Endothelial cell of umbilical vein (primary cell): ENCODE results near the gene LRFN3. TPM values are rescaled to one million over a fixed set of nuclear protein-coding genes. Genes with fewer than 3 reads are reported as not detected.

ENCODE experiments used
- BruUV-seq: library from RNA; stranded (reverse); fragments of 400-500 nt; replicated peaks from 2 replicates; lab custom pipeline; 2021; lab: Mats Ljungman, UMichigan
- CTCF ChIA-PET: fragments of 300-600, 350-600 bp; sonication (Branson Sonifier 250); formaldehyde crosslinking; loops from one replicate; lab custom pipeline; 2021; ENCODE audit warnings: antibody characterized with exemption, inconsistent platforms; lab: Charles Lee
- POLR2A ChIA-PET: fragments of 300-600, 350-600 bp; sonication (Branson Sonifier 250); formaldehyde crosslinking; loops from one replicate; lab custom pipeline; 2021; ENCODE audit warnings: antibody characterized with exemption, inconsistent platforms; lab: Charles Lee
- DNase-seq: peaks from one replicate; pipeline ENCODE4 v3.0.0-alpha.2; 2011; ENCODE audit warnings: low read depth, low spot score
- FAIRE-seq: peaks from 2 replicates; lab custom pipeline; 2011; peaks lifted over from hg19 to GRCh38; lab: Jason Lieb, UNC
- H2AFZ ChIP-seq: 2 replicates; pipeline ENCODE4 v1.6.0; 2012; ENCODE audit warnings: low read depth, low read length, control low read depth, inconsistent platforms
- H3K27ac ChIP-seq: 2 replicates; pipeline ENCODE4 v1.5.1; 2011; ENCODE audit warnings: low read depth, mild to moderate bottlenecking, control low read depth, low read length, moderate library complexity; ENCODE audit not compliant: insufficient read depth
- H3K27me3 ChIP-seq, 2 experiments: 2 replicates each; pipeline versions ENCODE4 v1.6.0 to v1.6.1; 2011; ENCODE audit warnings: low read length in 2 of 2, mixed read lengths in 1 of 2; ENCODE audit not compliant: control insufficient read depth in 2 of 2, insufficient read depth in 2 of 2
- H3K36me3 ChIP-seq, 2 experiments: 2 replicates in 1 of 2; 3 replicates in 1 of 2; pipeline ENCODE4 v1.5.1; 2011; ENCODE audit warnings: low read length in 2 of 2, mild to moderate bottlenecking in 1 of 2, moderate library complexity in 1 of 2; ENCODE audit not compliant: control insufficient read depth in 2 of 2, insufficient read depth in 2 of 2; ENCODE audit errors: extremely low read depth in 1 of 2
- H3K4me1 ChIP-seq: 3 replicates; pipeline ENCODE4 v1.5.1; 2011; ENCODE audit warnings: mild to moderate bottlenecking, low read length; ENCODE audit not compliant: control insufficient read depth, insufficient read depth; ENCODE audit errors: extremely low read depth
- H3K4me2 ChIP-seq: 2 replicates; pipeline ENCODE4 v1.6.1; 2011; ENCODE audit warnings: low read length, control low read depth, mixed read lengths; ENCODE audit not compliant: insufficient read depth
- H3K4me3 ChIP-seq, 3 experiments: fragments of 200-600 bp in 1 of 3; sonication (generic), shearing (Covaris generic) in 1 of 3; replicated peaks in 1 of 3; 2 replicates each; pipeline ENCODE4 v1.5.1; 2011 to 2016; ENCODE audit warnings: control low read depth in 3 of 3, low read length in 3 of 3, mild to moderate bottlenecking in 2 of 3, inconsistent platforms in 1 of 3, low read depth in 1 of 3, moderate library complexity in 1 of 3; ENCODE audit not compliant: insufficient read depth in 1 of 3
- H3K79me2 ChIP-seq: 2 replicates; pipeline ENCODE4 v1.6.0; 2012; ENCODE audit warnings: low read length, inconsistent platforms; ENCODE audit not compliant: control insufficient read depth, insufficient read depth
- H3K9ac ChIP-seq: replicated peaks from 2 replicates; pipeline ENCODE3; 2011; ENCODE audit warnings: low read length, control low read depth; ENCODE audit not compliant: insufficient read depth; ENCODE audit errors: extremely low read depth
- H3K9me1 ChIP-seq: replicated peaks from 3 replicates; pipeline ENCODE4 v1.6.0; 2011; ENCODE audit warnings: mild to moderate bottlenecking, low read length; ENCODE audit not compliant: control insufficient read depth, insufficient read depth; ENCODE audit errors: extremely low read depth
- H3K9me3 ChIP-seq: replicated peaks from 2 replicates; pipeline ENCODE4 v1.5.1; 2012; ENCODE audit warnings: low read length, inconsistent platforms; ENCODE audit not compliant: control insufficient read depth, insufficient read depth
- H4K20me1 ChIP-seq: replicated peaks from 2 replicates; pipeline ENCODE3; 2011; ENCODE audit warnings: mild to moderate bottlenecking, low read length; ENCODE audit not compliant: control insufficient read depth, insufficient read depth; ENCODE audit errors: extremely low read depth
- EZH2 ChIP-seq: IDR thresholded peaks from 2 replicates; pipeline ENCODE4 v1.6.1; 2012; ENCODE audit warnings: borderline replicate concordance, low read depth, mild to moderate bottlenecking, moderate library complexity, low read length, inconsistent platforms; ENCODE audit not compliant: severe bottlenecking
- FOS ChIP-seq: IDR thresholded peaks from 2 replicates; pipeline ENCODE4 v1.6.1; 2011; ENCODE audit warnings: mild to moderate bottlenecking, low read length, moderate library complexity, borderline replicate concordance; ENCODE audit not compliant: insufficient read depth
- GATA2 ChIP-seq: IDR thresholded peaks from 2 replicates; pipeline ENCODE4 v1.7.0; 2011; ENCODE audit warnings: low read depth, mild to moderate bottlenecking, moderate library complexity, mixed read lengths, low read length; ENCODE audit not compliant: insufficient read length, insufficient read depth
- JUN ChIP-seq: IDR thresholded peaks from 2 replicates; pipeline ENCODE4 v1.6.1; 2011; ENCODE audit warnings: borderline replicate concordance, low read depth; ENCODE audit not compliant: insufficient read length, insufficient read depth
- MYC ChIP-seq: IDR thresholded peaks from one replicate; pipeline ENCODE4 v1.6.1; 2011; ENCODE audit warnings: mild to moderate bottlenecking, low read depth, low read length
- POLR2A ChIP-seq: IDR thresholded peaks from 2 replicates; pipeline ENCODE4 v1.6.1; 2012; ENCODE audit warnings: low read depth, mild to moderate bottlenecking, control low read depth, low read length
- POLR2AphosphoS5 ChIP-seq: IDR thresholded peaks from 2 replicates; pipeline ENCODE4 v1.6.1; 2012; ENCODE audit warnings: low read depth, mild to moderate bottlenecking, control low read depth, low read length, moderate library complexity; ENCODE audit not compliant: insufficient read depth
- dilution Hi-C: fragments of 300-500 bp; cut with MboI; formaldehyde crosslinking; loops from one replicate; pipeline ENCODE4 v1.15.0; 2019; ENCODE audit warnings: low sequenced_read_pairs; ENCODE audit not compliant: extremely low pct_ligation_motif_present
- intact Hi-C: fragments of 100-400 bp; cut with micrococcal nuclease; formaldehyde crosslinking; loops from one replicate; pipeline ENCODE4 v1.10.0; 2022
- polyA plus RNA-seq, 4 experiments: library from polyadenylated mRNA; depleted of rRNA in 3 of 4; stranded (reverse) in 3 of 4; unstranded in 1 of 4; fragments of >200 nt; gene quantifications; 2 replicates each; pipeline versions ENCODE4 v1.2.1 to v1.2.3, GENCODE V29; 2011 to 2012; ENCODE audit warnings: missing spikeins in 1 of 4
- total RNA-seq: library from RNA; stranded (reverse); gene quantifications from 2 replicates; pipeline ENCODE4 v1.2.3, GENCODE V29; 2021
- TF ChIP-seq, protein P1 (sequence below): IDR thresholded peaks from 2 replicates; pipeline ENCODE4 v1.6.1; 2011; ENCODE audit not compliant: insufficient read depth, insufficient read length
- TF ChIP-seq, protein P2 (sequence below), 2 donors: IDR thresholded peaks; 1 replicate in 1 of 2; 2 replicates in 1 of 2; pipeline ENCODE4 v1.5.1; 2011; ENCODE audit warnings: low read length in 2 of 2, mild to moderate bottlenecking in 2 of 2, moderate library complexity in 2 of 2, control low read depth in 1 of 2, inconsistent platforms in 1 of 2, low read depth in 1 of 2; ENCODE audit not compliant: insufficient read depth in 1 of 2; ENCODE audit errors: extremely low read depth in 1 of 2

The LRFN3 gene
- total and polyA plus RNA-seq, 2 donors (not counting 3 experiments of a cell fraction or from before 2014, with no cell fraction given) = 4.1 to 15.9 TPM

DNA sequence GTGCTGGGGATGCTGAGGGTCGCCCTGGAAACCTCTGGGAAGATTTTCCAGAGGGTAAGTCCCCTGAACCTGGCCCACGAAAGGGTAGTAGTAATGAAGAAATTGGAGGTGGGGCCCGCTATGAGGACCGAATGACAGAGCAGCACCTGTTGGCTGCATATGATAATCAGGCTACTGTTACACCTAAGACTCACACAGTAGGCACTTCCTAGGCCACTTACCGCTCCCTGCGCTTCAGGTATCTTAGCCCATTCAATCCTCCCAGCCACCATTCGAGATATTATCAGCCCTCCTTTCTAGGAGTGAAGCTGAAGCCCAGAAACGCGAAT lies 4.3 kb upstream of the LRFN3 start:
- Histone ChIP-seq H4K20me1 (no peaks in the 10 kb centered on the region), H3K9me1 (no peaks in the 10 kb centered on the region), H3K9ac (no peak overlapping the region), H3K4me3 (no peak overlapping the region), H3K79me2 (no peaks in the 10 kb centered on the region), H2AFZ (peak overlapping the region; percentile 46), H3K4me2 (no peak overlapping the region), H3K9me3 (no peaks in the 10 kb centered on the region), H3K4me1 (peaks cover 15% of the 10 kb centered on the region), H3K27ac (no peak overlapping the region), H3K27me3 (no peaks in the 10 kb centered on the region), H3K36me3 (no peaks in the 10 kb centered on the region)
- BruUV-seq = no TSS peak
- ChIA-PET CTCF (interaction anchor here (1.0 to 4.1 kb wide), 7 partner anchors 46 to 421 kb away, joined by 3 to 38 read pairs (median 5); partner anchors contain the start of genes KIRREL2 and LIN37), POLR2A (no interaction called here)
- DNase-seq (no peak), FAIRE-seq (no peak)
- no peak for TF ChIP-seq GATA2
- no peak for TF ChIP-seq JUN
- TF ChIP-seq, protein P1, sequence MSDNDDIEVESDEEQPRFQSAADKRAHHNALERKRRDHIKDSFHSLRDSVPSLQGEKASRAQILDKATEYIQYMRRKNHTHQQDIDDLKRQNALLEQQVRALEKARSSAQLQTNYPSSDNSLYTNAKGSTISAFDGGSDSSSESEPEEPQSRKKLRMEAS = no peak
- TF ChIP-seq, protein P2, sequence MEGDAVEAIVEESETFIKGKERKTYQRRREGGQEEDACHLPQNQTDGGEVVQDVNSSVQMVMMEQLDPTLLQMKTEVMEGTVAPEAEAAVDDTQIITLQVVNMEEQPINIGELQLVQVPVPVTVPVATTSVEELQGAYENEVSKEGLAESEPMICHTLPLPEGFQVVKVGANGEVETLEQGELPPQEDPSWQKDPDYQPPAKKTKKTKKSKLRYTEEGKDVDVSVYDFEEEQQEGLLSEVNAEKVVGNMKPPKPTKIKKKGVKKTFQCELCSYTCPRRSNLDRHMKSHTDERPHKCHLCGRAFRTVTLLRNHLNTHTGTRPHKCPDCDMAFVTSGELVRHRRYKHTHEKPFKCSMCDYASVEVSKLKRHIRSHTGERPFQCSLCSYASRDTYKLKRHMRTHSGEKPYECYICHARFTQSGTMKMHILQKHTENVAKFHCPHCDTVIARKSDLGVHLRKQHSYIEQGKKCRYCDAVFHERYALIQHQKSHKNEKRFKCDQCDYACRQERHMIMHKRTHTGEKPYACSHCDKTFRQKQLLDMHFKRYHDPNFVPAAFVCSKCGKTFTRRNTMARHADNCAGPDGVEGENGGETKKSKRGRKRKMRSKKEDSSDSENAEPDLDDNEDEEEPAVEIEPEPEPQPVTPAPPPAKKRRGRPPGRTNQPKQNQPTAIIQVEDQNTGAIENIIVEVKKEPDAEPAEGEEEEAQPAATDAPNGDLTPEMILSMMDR (IDR thresholded peaks at IDR 0.05; ENCODE audit: extremely low read depth in 1 of 2, insufficient read depth in 1 of 2, low read depth in 1 of 2, low read length in 2 of 2) = no peak
- TF ChIP-seq POLR2AphosphoS5 = no peak
- no peak for TF ChIP-seq EZH2
- no peak for TF ChIP-seq MYC
- TF ChIP-seq FOS = no peak
- TF ChIP-seq POLR2A = no peak
- dilution Hi-C loops (no loop called here), intact Hi-C loops (loop anchor here (1.0 to 5.0 kb wide), 11 partner anchors 33 to 422 kb away; partner anchors contain the start of genes ARHGAP33, PSENEN, TBCB and TMEM147)
